COR-L47 (cell line): Measurements from ENCODE around the gene GALNS.
"Not testable (repeated sequence)": the region's sequence is repeated elsewhere in the genome, so short reads cannot be mapped to it uniquely, and the experiment has no call there.

Experiments used
- DNase-seq: peaks from one replicate; lab custom pipeline; 2025; lab: John Stamatoyannopoulos, UW

GALNS gene

DNA sequence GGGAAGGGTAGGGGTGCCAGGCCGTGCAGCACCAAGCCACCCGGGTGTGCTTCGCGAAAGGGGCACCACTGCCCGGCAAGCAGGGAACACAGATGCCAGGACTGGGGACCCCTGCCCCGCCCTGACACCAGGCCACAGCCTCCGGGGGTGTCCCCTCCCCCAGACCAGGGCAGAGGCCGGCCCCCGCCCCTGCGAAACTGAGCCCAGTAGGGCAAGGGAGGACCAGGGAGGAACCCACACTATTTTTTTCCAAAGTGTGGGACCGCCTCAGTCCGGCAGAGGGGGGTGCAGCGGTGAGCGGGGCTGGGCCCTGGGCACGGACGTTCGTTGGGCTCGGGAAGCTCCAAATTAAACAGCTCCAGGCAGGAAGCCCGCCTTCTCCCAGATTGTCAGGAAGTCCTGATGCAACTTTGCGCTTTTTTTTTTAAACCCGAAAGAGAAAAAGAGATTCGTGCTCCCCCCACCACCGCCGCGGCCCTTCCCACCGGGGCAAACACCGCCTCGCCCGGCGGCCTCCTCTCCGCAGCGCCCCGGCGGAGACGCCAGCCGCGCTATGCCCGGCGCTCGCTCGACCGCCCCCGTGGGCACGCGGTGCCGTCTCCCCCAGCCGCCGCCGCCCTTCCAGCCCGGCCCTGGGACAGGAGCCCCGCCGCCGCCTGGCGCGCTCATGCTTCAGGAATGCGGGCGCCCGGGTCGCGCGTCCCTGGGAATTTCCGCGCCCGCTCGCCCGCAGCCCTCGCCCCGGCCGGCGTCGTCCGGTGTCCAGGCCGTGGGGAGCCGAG is 72.5 kb downstream of the GALNS start:
- DNase-seq = no peak

- DNase-seq = no peak
Measured at GRCh38 chr16:88783391-88784073, 73.2 kb downstream of the GALNS start.

- DNase-seq = no peak
Measured at GRCh38 chr16:88782454-88783390, 74.0 kb downstream of the GALNS start.

GRCh38 chr16:88781140-88782077 is 75.3 kb downstream of the GALNS start:
- no peak for DNase-seq

- no peak for DNase-seq
Measured at GRCh38 chr16:88780142-88781062, 76.3 kb downstream of the GALNS start.

DNA sequence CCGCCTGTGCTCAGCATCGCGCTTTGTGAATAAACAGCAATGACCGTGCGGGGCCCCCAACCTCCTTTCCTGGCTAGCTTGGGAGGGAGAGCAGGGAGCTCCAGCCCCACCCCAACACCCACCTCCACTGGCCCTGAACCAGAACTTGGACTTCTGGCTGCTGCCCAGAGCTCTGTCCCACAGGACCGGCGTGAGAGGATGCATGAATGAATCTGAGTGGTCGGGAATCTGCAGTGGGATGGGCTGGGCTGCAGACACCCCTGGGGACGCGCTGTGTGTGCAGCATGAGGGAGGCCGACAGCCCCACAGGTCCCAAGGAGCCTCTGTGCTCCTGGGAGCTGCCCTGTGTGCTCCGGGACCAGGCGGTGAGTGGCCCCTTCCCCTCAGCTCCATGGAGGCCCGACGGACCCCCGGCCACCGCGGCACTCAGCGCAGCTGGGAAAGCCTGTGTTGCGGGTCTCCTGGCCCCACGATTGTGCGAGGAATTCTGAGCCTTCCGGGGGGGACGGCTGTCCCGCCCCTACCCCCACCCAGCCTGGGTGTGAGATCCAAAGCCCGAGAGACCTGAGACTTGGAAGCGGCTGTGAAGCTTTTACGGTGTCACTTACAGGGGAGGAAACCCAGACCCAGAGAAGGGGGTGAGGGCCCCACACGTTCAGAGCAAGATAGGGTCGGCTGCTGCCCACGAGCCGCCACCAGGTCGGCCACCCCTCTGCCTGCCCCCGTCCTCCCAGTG is 77.2 kb downstream of the GALNS start:
- no peak for DNase-seq

- DNase-seq = no peak
Measured at GRCh38 chr16:88778541-88779065, 78.1 kb downstream of the GALNS start.

- DNase-seq = no peak
Measured at GRCh38 chr16:88778271-88778525, 78.5 kb downstream of the GALNS start.

DNA sequence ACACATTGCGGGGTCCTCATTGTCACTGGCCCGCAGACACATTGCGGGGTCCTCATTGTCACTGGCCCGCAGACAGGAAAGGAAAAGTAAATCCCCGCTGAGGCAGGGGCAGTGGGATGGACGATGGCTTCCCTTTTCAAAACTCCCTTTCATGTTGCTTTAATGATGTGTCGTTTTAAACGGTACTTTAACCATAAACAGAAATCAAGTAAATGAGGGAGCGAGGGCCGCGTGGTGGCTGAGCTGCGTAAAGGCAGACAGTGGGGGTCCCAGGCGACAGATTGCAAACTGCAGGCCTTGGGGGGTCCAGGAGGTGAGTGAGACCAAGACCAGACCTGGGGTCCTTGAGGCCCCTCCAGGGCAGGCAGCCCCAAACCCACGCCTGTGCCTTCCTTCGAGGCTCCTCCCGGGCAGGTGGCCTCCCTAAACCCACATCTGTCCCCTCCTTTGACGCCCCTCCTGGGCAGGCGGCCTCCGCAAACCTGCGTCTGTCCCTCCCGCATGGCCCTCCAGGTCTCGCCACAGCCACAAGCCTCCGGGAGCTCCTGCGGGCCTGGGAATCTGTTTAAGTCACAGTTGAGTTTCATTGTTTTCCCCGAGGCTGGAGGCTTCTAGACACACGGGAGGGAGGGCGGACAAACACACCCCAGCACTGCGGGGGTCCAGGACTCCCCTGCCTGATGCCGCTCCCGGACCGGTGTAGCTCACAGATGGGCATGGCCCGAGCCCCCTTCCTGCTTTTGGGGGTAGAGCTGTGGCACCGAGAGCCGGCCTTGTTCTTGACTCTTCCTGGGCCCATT is 79.1 kb downstream of the GALNS start:
- DNase-seq = no peak

GRCh38 chr16:88775825-88776224 is 80.9 kb downstream of the GALNS start:
- no peak for DNase-seq

DNA sequence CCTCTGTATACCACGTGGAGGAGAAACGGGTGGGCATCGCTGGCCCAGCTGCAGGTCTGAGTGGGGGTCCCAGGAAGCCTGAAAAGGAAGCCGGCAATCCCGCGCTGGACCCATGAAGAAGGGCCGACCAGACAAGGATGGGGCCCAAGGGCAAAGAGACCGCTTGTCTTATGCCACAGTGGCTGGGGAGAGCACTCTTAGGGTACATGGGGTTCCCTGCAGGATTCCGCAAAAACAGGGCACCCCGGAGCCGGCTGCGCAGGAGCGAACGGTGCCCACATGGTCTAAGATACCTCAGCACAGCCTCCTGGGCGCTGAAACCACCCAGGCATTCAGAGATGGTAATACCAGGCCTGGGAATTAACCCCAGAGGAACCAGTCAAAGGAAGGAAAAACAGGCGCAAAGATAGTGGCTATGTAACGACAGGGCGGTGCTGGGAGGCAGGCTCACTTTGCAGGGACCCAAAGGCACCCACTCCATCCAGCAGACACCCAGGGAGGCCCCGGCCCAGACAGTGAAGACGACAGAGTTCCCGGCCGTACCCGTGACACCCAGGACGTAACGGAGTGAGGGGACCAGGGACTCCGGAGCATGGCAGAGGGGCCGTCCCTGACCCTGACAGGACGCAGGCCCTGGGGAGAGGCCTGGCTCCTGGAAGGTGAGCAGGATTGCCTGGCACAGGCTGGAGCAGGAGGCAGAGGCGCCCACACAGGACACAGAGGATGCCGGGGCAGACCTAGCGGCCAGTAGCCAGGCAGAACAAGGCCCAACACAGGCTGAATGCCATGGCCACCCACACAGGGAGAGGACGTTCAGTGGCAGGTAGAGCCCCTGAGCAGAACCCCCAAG is 82.0 kb downstream of the GALNS start:
- DNase-seq = no peak

- DNase-seq = no peak
Measured at GRCh38 chr16:88773812-88774291, 82.9 kb downstream of the GALNS start.

- DNase-seq = no peak
Measured at GRCh38 chr16:88772871-88773811, 83.6 kb downstream of the GALNS start.

DNA sequence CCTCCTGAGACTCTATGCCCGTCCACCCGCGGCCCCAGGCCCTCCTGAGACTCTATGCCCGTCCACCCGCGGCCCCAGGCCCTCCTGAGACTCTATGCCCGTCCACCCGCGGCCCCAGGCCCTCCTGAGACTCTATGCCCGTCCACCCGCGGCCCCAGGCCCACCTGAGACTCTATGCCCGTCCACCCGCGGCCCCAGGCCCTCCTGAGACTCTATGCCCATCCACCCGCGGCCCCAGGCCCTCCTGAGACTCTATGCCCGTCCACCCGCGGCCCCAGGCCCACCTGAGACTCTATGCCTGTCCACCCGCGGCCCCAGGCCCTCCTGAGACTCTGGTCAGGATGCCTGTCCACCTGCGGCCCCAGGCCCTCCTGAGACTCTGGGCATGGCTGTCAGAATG is 85.0 kb downstream of the GALNS start:
- DNase-seq = not testable (repeated sequence)

DNA sequence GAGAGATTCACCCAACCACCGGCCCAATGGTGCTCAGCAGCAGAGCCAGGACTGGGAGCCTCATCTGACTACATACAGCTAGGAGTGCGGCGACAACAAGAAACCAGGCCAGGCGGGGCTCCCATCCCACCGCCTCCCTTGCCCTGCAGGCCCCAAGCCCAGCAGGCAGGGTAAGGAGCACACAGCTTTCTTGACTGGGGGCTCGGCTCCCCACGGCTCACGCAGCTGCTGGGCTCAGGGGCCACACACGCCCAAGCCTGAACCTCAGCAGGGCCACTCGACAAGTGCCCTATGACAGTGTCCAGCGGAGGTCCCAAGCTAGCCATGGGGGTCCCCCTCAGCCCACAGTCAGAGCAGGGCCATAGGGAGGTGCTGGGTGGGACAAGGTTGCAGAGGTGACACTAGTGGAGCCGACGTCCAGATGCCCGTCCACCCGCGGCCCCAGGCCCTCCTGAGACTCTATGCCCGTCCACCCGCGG is 85.4 kb downstream of the GALNS start:
- no peak for DNase-seq
